ENCODE measurements around the gene LRBA. TPM values are rescaled to one million over a fixed set of nuclear protein-coding genes. Genes with fewer than 3 reads are reported as not detected.

The LRBA gene
- total and polyA plus RNA-seq, 9 of the 15 experiments (the other 6 are each of a cell fraction or from before 2014, with no cell fraction given), result 24.2 to 88.7 (median 59.7) TPM

DNA sequence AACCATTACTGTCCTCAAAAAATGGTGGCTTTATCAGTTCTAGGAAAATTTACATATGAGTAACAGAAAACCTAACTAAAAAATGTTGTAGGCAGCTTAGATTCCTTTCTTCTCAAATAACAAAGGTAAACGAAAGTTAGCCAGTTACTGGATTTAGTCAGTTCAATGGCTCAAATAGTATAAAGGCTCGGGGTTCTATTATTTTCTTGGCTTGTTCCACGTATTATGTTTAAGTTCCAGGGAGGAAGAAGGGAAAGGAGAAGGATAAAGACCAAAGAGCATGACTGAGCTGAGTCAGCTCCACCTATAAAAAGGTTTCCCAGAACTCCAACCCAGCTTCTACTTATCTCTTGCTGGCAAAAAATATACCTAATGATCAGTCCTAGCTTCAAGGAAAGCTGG lies 474.1 kb downstream of the LRBA start (continued):
- TF ChIP-seq, protein P1, sequence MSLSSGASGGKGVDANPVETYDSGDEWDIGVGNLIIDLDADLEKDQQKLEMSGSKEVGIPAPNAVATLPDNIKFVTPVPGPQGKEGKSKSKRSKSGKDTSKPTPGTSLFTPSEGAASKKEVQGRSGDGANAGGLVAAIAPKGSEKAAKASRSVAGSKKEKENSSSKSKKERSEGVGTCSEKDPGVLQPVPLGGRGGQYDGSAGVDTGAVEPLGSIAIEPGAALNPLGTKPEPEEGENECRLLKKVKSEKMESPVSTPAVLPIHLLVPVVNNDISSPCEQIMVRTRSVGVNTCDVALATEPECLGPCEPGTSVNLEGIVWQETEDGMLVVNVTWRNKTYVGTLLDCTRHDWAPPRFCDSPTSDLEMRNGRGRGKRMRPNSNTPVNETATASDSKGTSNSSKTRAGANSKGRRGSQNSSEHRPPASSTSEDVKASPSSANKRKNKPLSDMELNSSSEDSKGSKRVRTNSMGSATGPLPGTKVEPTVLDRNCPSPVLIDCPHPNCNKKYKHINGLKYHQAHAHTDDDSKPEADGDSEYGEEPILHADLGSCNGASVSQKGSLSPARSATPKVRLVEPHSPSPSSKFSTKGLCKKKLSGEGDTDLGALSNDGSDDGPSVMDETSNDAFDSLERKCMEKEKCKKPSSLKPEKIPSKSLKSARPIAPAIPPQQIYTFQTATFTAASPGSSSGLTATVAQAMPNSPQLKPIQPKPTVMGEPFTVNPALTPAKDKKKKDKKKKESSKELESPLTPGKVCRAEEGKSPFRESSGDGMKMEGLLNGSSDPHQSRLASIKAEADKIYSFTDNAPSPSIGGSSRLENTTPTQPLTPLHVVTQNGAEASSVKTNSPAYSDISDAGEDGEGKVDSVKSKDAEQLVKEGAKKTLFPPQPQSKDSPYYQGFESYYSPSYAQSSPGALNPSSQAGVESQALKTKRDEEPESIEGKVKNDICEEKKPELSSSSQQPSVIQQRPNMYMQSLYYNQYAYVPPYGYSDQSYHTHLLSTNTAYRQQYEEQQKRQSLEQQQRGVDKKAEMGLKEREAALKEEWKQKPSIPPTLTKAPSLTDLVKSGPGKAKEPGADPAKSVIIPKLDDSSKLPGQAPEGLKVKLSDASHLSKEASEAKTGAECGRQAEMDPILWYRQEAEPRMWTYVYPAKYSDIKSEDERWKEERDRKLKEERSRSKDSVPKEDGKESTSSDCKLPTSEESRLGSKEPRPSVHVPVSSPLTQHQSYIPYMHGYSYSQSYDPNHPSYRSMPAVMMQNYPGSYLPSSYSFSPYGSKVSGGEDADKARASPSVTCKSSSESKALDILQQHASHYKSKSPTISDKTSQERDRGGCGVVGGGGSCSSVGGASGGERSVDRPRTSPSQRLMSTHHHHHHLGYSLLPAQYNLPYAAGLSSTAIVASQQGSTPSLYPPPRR (CRISPR knock-in tag; IDR thresholded peaks at IDR 0.05; ENCODE audit: borderline replicate concordance), result no peak
- TF ChIP-seq EHMT2 (IDR thresholded peaks at IDR 0.05), result 0 out of 2 replicates have a peak, but pooled peaks have one; percentile 34
- peak; percentile 25; the same call in 1 of the 2 replicates for TF ChIP-seq SOX6 (IDR thresholded peaks at IDR 0.05)
- TF ChIP-seq CTBP1 (IDR thresholded peaks at IDR 0.05; ENCODE audit: borderline replicate concordance), result no peak
- no peak for TF ChIP-seq ZKSCAN3 (CRISPR knock-in tag; IDR thresholded peaks at IDR 0.05)
- no peak for TF ChIP-seq THRAP3 (IDR thresholded peaks at IDR 0.05; ENCODE audit: borderline replicate concordance)
- TF ChIP-seq, protein P2, sequence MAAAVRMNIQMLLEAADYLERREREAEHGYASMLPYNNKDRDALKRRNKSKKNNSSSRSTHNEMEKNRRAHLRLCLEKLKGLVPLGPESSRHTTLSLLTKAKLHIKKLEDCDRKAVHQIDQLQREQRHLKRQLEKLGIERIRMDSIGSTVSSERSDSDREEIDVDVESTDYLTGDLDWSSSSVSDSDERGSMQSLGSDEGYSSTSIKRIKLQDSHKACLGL (CRISPR knock-in tag; IDR thresholded peaks at IDR 0.05; ENCODE audit: borderline replicate concordance, poor library complexity, severe bottlenecking), result no peak
- TF ChIP-seq, protein P3, sequence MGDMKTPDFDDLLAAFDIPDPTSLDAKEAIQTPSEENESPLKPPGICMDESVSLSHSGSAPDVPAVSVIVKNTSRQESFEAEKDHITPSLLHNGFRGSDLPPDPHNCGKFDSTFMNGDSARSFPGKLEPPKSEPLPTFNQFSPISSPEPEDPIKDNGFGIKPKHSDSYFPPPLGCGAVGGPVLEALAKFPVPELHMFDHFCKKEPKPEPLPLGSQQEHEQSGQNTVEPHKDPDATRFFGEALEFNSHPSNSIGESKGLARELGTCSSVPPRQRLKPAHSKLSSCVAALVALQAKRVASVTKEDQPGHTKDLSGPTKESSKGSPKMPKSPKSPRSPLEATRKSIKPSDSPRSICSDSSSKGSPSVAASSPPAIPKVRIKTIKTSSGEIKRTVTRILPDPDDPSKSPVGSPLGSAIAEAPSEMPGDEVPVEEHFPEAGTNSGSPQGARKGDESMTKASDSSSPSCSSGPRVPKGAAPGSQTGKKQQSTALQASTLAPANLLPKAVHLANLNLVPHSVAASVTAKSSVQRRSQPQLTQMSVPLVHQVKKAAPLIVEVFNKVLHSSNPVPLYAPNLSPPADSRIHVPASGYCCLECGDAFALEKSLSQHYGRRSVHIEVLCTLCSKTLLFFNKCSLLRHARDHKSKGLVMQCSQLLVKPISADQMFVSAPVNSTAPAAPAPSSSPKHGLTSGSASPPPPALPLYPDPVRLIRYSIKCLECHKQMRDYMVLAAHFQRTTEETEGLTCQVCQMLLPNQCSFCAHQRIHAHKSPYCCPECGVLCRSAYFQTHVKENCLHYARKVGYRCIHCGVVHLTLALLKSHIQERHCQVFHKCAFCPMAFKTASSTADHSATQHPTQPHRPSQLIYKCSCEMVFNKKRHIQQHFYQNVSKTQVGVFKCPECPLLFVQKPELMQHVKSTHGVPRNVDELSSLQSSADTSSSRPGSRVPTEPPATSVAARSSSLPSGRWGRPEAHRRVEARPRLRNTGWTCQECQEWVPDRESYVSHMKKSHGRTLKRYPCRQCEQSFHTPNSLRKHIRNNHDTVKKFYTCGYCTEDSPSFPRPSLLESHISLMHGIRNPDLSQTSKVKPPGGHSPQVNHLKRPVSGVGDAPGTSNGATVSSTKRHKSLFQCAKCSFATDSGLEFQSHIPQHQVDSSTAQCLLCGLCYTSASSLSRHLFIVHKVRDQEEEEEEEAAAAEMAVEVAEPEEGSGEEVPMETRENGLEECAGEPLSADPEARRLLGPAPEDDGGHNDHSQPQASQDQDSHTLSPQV (IDR thresholded peaks at IDR 0.05), result peak; percentile 65
- TF ChIP-seq, protein P4, sequence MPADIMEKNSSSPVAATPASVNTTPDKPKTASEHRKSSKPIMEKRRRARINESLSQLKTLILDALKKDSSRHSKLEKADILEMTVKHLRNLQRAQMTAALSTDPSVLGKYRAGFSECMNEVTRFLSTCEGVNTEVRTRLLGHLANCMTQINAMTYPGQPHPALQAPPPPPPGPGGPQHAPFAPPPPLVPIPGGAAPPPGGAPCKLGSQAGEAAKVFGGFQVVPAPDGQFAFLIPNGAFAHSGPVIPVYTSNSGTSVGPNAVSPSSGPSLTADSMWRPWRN (IDR thresholded peaks at IDR 0.05; ENCODE audit: low read depth), result no peak
- TF ChIP-seq ZEB2 (IDR thresholded peaks at IDR 0.05), result no peak; the same call in 1 of the 2 replicates
- peak; percentile 62; the same call in 1 of the 2 replicates for TF ChIP-seq SMARCA4 (IDR thresholded peaks at IDR 0.05)
- TF ChIP-seq JUND (IDR thresholded peaks at IDR 0.05; ENCODE audit: borderline replicate concordance, low read depth, low read length), result peak; percentile 78
- TF ChIP-seq JUND (tag; IDR thresholded peaks at IDR 0.05; ENCODE audit: borderline replicate concordance, low read depth, low read length), result peak; percentile 44; the same call in 1 of the 3 replicates
- TF ChIP-seq TCF7L2 (IDR thresholded peaks at IDR 0.05; ENCODE audit: low read depth, low read length), result no peak
- TF ChIP-seq NFXL1 (CRISPR knock-in tag; IDR thresholded peaks at IDR 0.05), result no peak
- peak; percentile 61 for TF ChIP-seq STAT5A (IDR thresholded peaks at IDR 0.05; ENCODE audit: borderline replicate concordance, low read length)
- no peak for TF ChIP-seq SMARCA5 (IDR thresholded peaks at IDR 0.05)
- TF ChIP-seq BRF1 (IDR thresholded peaks at IDR 0.05; ENCODE audit: borderline replicate concordance, extremely low read depth, insufficient read length), result no peak
- TF ChIP-seq NR2F6 (CRISPR knock-in tag; IDR thresholded peaks at IDR 0.05), result no peak
- no peak for TF ChIP-seq ATF7 (IDR thresholded peaks at IDR 0.05)
- peak in 1 of 2 experiments; percentile 47; a peak in 1 of 4 replicates for TF ChIP-seq SRF (CRISPR knock-in tag; IDR thresholded peaks at IDR 0.05)

All from K562 (cell line).